C4-2B (cell line): Measurements from ENCODE around the gene RPSA.

ENCODE experiments used
- CTCF ChIP-seq: fragments of 450-650 bp; conservative IDR thresholded peaks from 2 replicates; pipeline ENCODE4 v1.5.1; 2017; ENCODE audit warnings: mild to moderate bottlenecking
- ZFX ChIP-seq: fragments of 450-650 bp; IDR thresholded peaks from 2 replicates; pipeline ENCODE4 v1.6.1; 2017

- TF ChIP-seq CTCF (no peak), ZFX (no peak)
Observed at GRCh38 chr3:39404943-39405686, 1.4 kb upstream of the RPSA start.
